HL-60 (cell line): ENCODE results near the gene MAP7D3.

Source experiments
- POLR2AphosphoS5 ChIP-seq: IDR thresholded peaks from 2 replicates; pipeline ENCODE4 v1.6.1; 2012; ENCODE audit warnings: low read depth
- SPI1 ChIP-seq: IDR thresholded peaks from 2 replicates; pipeline ENCODE4 v1.6.1; 2012; ENCODE audit warnings: low read depth, mild to moderate bottlenecking, borderline replicate concordance
- TF ChIP-seq, protein P1 (sequence below): IDR thresholded peaks from 2 replicates; pipeline ENCODE4 v1.6.1; 2012; ENCODE audit warnings: low read depth; ENCODE audit not compliant: insufficient replicate concordance
- TF ChIP-seq, protein P2 (sequence below): IDR thresholded peaks from one replicate; pipeline ENCODE4 v1.5.1; 2011; ENCODE audit warnings: low read length, control low read depth, inconsistent platforms; ENCODE audit not compliant: insufficient read depth

DNA sequence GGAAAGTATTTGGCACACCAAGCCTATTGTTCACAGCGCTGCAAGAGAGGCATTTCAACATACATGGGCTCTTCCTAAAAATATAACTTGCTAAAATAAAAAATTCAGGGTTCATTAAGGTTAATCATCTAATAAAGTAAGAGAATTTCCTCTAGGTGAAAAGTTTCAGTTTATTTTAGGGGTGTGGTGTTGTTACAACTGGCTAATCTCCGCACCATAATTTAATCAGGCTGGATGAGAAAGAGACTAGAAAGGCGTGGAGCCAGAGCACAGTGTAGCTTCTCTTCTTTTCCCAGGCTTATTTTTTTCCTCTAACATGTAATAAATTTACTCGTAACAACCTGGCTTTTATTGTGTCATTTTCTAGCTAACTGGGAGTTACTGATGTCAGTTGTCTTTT is 56.0 kb downstream of the MAP7D3 start:
- TF ChIP-seq, protein P1, sequence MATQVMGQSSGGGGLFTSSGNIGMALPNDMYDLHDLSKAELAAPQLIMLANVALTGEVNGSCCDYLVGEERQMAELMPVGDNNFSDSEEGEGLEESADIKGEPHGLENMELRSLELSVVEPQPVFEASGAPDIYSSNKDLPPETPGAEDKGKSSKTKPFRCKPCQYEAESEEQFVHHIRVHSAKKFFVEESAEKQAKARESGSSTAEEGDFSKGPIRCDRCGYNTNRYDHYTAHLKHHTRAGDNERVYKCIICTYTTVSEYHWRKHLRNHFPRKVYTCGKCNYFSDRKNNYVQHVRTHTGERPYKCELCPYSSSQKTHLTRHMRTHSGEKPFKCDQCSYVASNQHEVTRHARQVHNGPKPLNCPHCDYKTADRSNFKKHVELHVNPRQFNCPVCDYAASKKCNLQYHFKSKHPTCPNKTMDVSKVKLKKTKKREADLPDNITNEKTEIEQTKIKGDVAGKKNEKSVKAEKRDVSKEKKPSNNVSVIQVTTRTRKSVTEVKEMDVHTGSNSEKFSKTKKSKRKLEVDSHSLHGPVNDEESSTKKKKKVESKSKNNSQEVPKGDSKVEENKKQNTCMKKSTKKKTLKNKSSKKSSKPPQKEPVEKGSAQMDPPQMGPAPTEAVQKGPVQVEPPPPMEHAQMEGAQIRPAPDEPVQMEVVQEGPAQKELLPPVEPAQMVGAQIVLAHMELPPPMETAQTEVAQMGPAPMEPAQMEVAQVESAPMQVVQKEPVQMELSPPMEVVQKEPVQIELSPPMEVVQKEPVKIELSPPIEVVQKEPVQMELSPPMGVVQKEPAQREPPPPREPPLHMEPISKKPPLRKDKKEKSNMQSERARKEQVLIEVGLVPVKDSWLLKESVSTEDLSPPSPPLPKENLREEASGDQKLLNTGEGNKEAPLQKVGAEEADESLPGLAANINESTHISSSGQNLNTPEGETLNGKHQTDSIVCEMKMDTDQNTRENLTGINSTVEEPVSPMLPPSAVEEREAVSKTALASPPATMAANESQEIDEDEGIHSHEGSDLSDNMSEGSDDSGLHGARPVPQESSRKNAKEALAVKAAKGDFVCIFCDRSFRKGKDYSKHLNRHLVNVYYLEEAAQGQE, result no peak
- TF ChIP-seq, protein P2, sequence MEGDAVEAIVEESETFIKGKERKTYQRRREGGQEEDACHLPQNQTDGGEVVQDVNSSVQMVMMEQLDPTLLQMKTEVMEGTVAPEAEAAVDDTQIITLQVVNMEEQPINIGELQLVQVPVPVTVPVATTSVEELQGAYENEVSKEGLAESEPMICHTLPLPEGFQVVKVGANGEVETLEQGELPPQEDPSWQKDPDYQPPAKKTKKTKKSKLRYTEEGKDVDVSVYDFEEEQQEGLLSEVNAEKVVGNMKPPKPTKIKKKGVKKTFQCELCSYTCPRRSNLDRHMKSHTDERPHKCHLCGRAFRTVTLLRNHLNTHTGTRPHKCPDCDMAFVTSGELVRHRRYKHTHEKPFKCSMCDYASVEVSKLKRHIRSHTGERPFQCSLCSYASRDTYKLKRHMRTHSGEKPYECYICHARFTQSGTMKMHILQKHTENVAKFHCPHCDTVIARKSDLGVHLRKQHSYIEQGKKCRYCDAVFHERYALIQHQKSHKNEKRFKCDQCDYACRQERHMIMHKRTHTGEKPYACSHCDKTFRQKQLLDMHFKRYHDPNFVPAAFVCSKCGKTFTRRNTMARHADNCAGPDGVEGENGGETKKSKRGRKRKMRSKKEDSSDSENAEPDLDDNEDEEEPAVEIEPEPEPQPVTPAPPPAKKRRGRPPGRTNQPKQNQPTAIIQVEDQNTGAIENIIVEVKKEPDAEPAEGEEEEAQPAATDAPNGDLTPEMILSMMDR, result no peak
- TF ChIP-seq SPI1 (no peak), POLR2AphosphoS5 (no peak)
